Astrocyte (in vitro differentiated cells and primary cell): ENCODE results near the gene ELANE. TPM values are rescaled to one million over a fixed set of nuclear protein-coding genes. Genes with fewer than 3 reads are reported as not detected.

ENCODE experiments used
- microRNA-seq: library from miRNA; unstranded; fragments of <30 nt; microRNA quantifications from one replicate; pipeline ENCODE4 v1.2.0, GENCODE V29; 2020
- total RNA-seq: library from RNA; stranded (reverse); gene quantifications from 2 replicates; pipeline ENCODE4 v1.2.1, GENCODE V29; 2021

The ELANE gene
- total RNA-seq, 1 donor from 2014 or later: not detected

Small RNAs within 50 kb of the gene (microRNA-seq; reads per million reads assigned to microRNA genes)
- gene MIR3187 (89.0 reads per million, percentile 65 among the genes with 10 or more reads in this experiment), gene MIR4745 (67.6 reads per million, percentile 63 among the genes with 10 or more reads in this experiment)

Other genes with a start within 250 kb of the ELANE start
- gene POLRMT, start 218.8 kb upstream of the ELANE start, total RNA-seq: 43.4 and 45.3 TPM in 2 replicates
- 0.25 TPM in 1 of 2 replicates, not detected in the other for gene FGF22, start 212.4 kb upstream of the ELANE start, total RNA-seq
- gene RNF126, start 189.1 kb upstream of the ELANE start, total RNA-seq: 58.3 and 58.5 TPM in 2 replicates
- gene FSTL3, start 175.9 kb upstream of the ELANE start, total RNA-seq: 72.0 and 78.8 TPM in 2 replicates
- gene PRSS57, start 156.9 kb upstream of the ELANE start, total RNA-seq: not detected in 2 replicates
- gene PALM, start 143.4 kb upstream of the ELANE start, total RNA-seq: 60.0 and 67.3 TPM in 2 replicates
- 0.36 and 0.43 TPM in 2 replicates for gene MISP, start 101.2 kb upstream of the ELANE start, total RNA-seq
- 366 and 386 TPM in 2 replicates for gene PTBP1, start 54.9 kb upstream of the ELANE start, total RNA-seq
- 29.2 and 36.5 TPM in 2 replicates for gene PLPPR3, start 30.3 kb upstream of the ELANE start, total RNA-seq
- 1.00 and 1.4 TPM in 2 replicates for gene AZU1, start 24.5 kb upstream of the ELANE start, total RNA-seq
- not detected in 2 replicates for gene PRTN3, start 11.3 kb upstream of the ELANE start, total RNA-seq
- gene CFD, start 7.4 kb downstream of the ELANE start, total RNA-seq: 0.59 and 0.65 TPM in 2 replicates
- gene MED16, start 40.9 kb downstream of the ELANE start, total RNA-seq: 41.4 and 45.0 TPM in 2 replicates
- not detected in 2 replicates for gene RNU6-9, start 41.2 kb downstream of the ELANE start, total RNA-seq
- 57.9 and 60.0 TPM in 2 replicates for gene R3HDM4, start 60.9 kb downstream of the ELANE start, total RNA-seq
- gene KISS1R, start 65.0 kb downstream of the ELANE start, total RNA-seq: not detected in 2 replicates
- 100 and 106 TPM in 2 replicates for gene ARID3A, start 73.7 kb downstream of the ELANE start, total RNA-seq
- gene WDR18, start 132.0 kb downstream of the ELANE start, total RNA-seq: 60.0 and 68.9 TPM in 2 replicates
- 2.5 and 2.7 TPM in 2 replicates for gene GRIN3B, start 148.1 kb downstream of the ELANE start, total RNA-seq
- gene TMEM259, start 168.8 kb downstream of the ELANE start, total RNA-seq: 155 and 173 TPM in 2 replicates
- gene RNU6-2, start 169.2 kb downstream of the ELANE start, total RNA-seq: not detected in 2 replicates
- gene CNN2, start 174.3 kb downstream of the ELANE start, total RNA-seq: 781 and 819 TPM in 2 replicates
- gene ABCA7, start 187.8 kb downstream of the ELANE start, total RNA-seq: 14.3 and 18.4 TPM in 2 replicates
- gene ARHGAP45, start 214.9 kb downstream of the ELANE start, total RNA-seq: 2.7 and 3.0 TPM in 2 replicates
- 180 and 207 TPM in 2 replicates for gene POLR2E, start 243.1 kb downstream of the ELANE start, total RNA-seq